Measurements from ENCODE around the gene SKAP1. TPM values are rescaled to one million over a fixed set of nuclear protein-coding genes. Genes with fewer than 3 reads are reported as not detected.
"Not testable (repeated sequence)": the region's sequence is repeated elsewhere in the genome, so short reads cannot be mapped to it uniquely, and the experiment has no call there.

SKAP1 gene
- total and polyA plus RNA-seq, 2 donors (not counting 1 experiment from before 2014, with no cell fraction given) = not detected

- H2AFZ ChIP-seq (ENCODE audit: low read length) = no peak overlapping the region
- H3K9ac ChIP-seq (ENCODE audit: insufficient read depth, low read length) = no peak overlapping the region
- no peak for DNase-seq (ENCODE audit: low read depth in 2 of 2)
- no peaks in the 10 kb centered on the region for H3K79me2 ChIP-seq (ENCODE audit: control insufficient read depth, insufficient read depth, low read length)
- TF ChIP-seq EZH2 (IDR thresholded peaks at IDR 0.05; ENCODE audit: low read length, missing control alignments) (no peak), CTCF (conservative IDR thresholded peaks at IDR 0.05 in 1 of 2, IDR thresholded peaks at IDR 0.05 in 1 of 2; ENCODE audit: low read depth in 1 of 2, low read length in 2 of 2) (no peak)
- peaks cover 9% of the 10 kb centered on the region for H3K27me3 ChIP-seq (ENCODE audit: control insufficient read depth, insufficient read depth, low read length)
- H4K20me1 ChIP-seq (ENCODE audit: control insufficient read depth, extremely low read depth, insufficient read depth, low read length) = no peaks in the 10 kb centered on the region
- no peak overlapping the region for H3K4me3 ChIP-seq (replicated peaks in 1 of 4; ENCODE audit: control extremely low read depth in 1 of 4, insufficient read depth in 1 of 4, low read depth in 3 of 4, low read length in 4 of 4)
- no peaks in the 10 kb centered on the region for H3K36me3 ChIP-seq (ENCODE audit: control insufficient read depth, insufficient read depth, low read length)
- H3K27ac ChIP-seq (ENCODE audit: insufficient read depth, low read length) = no peak overlapping the region
- no peaks in the 10 kb centered on the region for H3K9me3 ChIP-seq (ENCODE audit: control insufficient read depth, insufficient read depth, low read depth, low read length)
- H3K4me1 ChIP-seq (ENCODE audit: control insufficient read depth, extremely low read depth, insufficient read depth, low read length) = no peaks in the 10 kb centered on the region
- H3K4me2 ChIP-seq (ENCODE audit: extremely low read depth, insufficient read depth, low read length) = no peak overlapping the region
Measured at GRCh38 chr17:48253975-48254374, 176.0 kb downstream of the SKAP1 start.

GRCh38 chr17:48251950-48252349, 178.1 kb downstream of the SKAP1 start:
- TF ChIP-seq CTCF (conservative IDR thresholded peaks at IDR 0.05 in 1 of 2, IDR thresholded peaks at IDR 0.05 in 1 of 2; ENCODE audit: low read depth in 1 of 2, low read length in 2 of 2) (no peak), EZH2 (IDR thresholded peaks at IDR 0.05; ENCODE audit: low read length, missing control alignments) (no peak)
- Histone ChIP-seq H3K27me3 (ENCODE audit: control insufficient read depth, insufficient read depth, low read length) (peaks cover 9% of the 10 kb centered on the region), H4K20me1 (ENCODE audit: control insufficient read depth, extremely low read depth, insufficient read depth, low read length) (no peaks in the 10 kb centered on the region)

GRCh38 chr17:48250949-48251348, 179.1 kb downstream of the SKAP1 start:
- Histone ChIP-seq H3K4me2 (ENCODE audit: extremely low read depth, insufficient read depth, low read length) (no peak overlapping the region), H3K9ac (ENCODE audit: insufficient read depth, low read length) (no peak overlapping the region), H2AFZ (ENCODE audit: low read length) (no peak overlapping the region), H4K20me1 (ENCODE audit: control insufficient read depth, extremely low read depth, insufficient read depth, low read length) (no peaks in the 10 kb centered on the region), H3K4me1 (ENCODE audit: control insufficient read depth, extremely low read depth, insufficient read depth, low read length) (no peaks in the 10 kb centered on the region), H3K4me3 (replicated peaks in 1 of 4; ENCODE audit: control extremely low read depth in 1 of 4, insufficient read depth in 1 of 4, low read depth in 3 of 4, low read length in 4 of 4) (peak overlapping the region in 1 of 4 experiments; percentile 31), H3K9me3 (ENCODE audit: control insufficient read depth, insufficient read depth, low read depth, low read length) (no peaks in the 10 kb centered on the region), H3K36me3 (ENCODE audit: control insufficient read depth, insufficient read depth, low read length) (no peaks in the 10 kb centered on the region), H3K79me2 (ENCODE audit: control insufficient read depth, insufficient read depth, low read length) (no peaks in the 10 kb centered on the region), H3K27ac (ENCODE audit: insufficient read depth, low read length) (no peak overlapping the region), H3K27me3 (ENCODE audit: control insufficient read depth, insufficient read depth, low read length) (peaks cover 6% of the 10 kb centered on the region)
- TF ChIP-seq EZH2 (IDR thresholded peaks at IDR 0.05; ENCODE audit: low read length, missing control alignments) = no peak
- no peak for TF ChIP-seq CTCF (conservative IDR thresholded peaks at IDR 0.05 in 1 of 2, IDR thresholded peaks at IDR 0.05 in 1 of 2; ENCODE audit: low read depth in 1 of 2, low read length in 2 of 2)
- no peak for DNase-seq (ENCODE audit: low read depth in 2 of 2)

More at GRCh38 chr17:48251950-48252349, 178.1 kb downstream of the SKAP1 start:
- Histone ChIP-seq H3K9ac (ENCODE audit: insufficient read depth, low read length) (no peak overlapping the region), H3K4me2 (ENCODE audit: extremely low read depth, insufficient read depth, low read length) (no peak overlapping the region), H3K79me2 (ENCODE audit: control insufficient read depth, insufficient read depth, low read length) (no peaks in the 10 kb centered on the region), H3K36me3 (ENCODE audit: control insufficient read depth, insufficient read depth, low read length) (no peaks in the 10 kb centered on the region), H2AFZ (ENCODE audit: low read length) (no peak overlapping the region), H3K4me1 (ENCODE audit: control insufficient read depth, extremely low read depth, insufficient read depth, low read length) (no peaks in the 10 kb centered on the region), H3K9me3 (ENCODE audit: control insufficient read depth, insufficient read depth, low read depth, low read length) (no peaks in the 10 kb centered on the region), H3K4me3 (replicated peaks in 1 of 4; ENCODE audit: control extremely low read depth in 1 of 4, insufficient read depth in 1 of 4, low read depth in 3 of 4, low read length in 4 of 4) (no peak overlapping the region), H3K27ac (ENCODE audit: insufficient read depth, low read length) (no peak overlapping the region)
- DNase-seq (ENCODE audit: low read depth in 2 of 2) = no peak

- not testable (repeated sequence) for H3K4me3 ChIP-seq (replicated peaks in 1 of 4; ENCODE audit: control extremely low read depth in 1 of 4, insufficient read depth in 1 of 4, low read depth in 3 of 4, low read length in 4 of 4); H3K9ac ChIP-seq (ENCODE audit: insufficient read depth, low read length); H3K79me2 ChIP-seq (ENCODE audit: control insufficient read depth, insufficient read depth, low read length); H3K4me2 ChIP-seq (ENCODE audit: extremely low read depth, insufficient read depth, low read length); DNase-seq (ENCODE audit: low read depth in 2 of 2); H3K36me3 ChIP-seq (ENCODE audit: control insufficient read depth, insufficient read depth, low read length); H3K9me3 ChIP-seq (ENCODE audit: control insufficient read depth, insufficient read depth, low read depth, low read length); H3K27ac ChIP-seq (ENCODE audit: insufficient read depth, low read length); H3K4me1 ChIP-seq (ENCODE audit: control insufficient read depth, extremely low read depth, insufficient read depth, low read length); H2AFZ ChIP-seq (ENCODE audit: low read length); H3K27me3 ChIP-seq (ENCODE audit: control insufficient read depth, insufficient read depth, low read length); H4K20me1 ChIP-seq (ENCODE audit: control insufficient read depth, extremely low read depth, insufficient read depth, low read length)
Measured at GRCh38 chr17:48250059-48250458, 180.0 kb downstream of the SKAP1 start.
